ENCODE results near the gene NFASC.

The NFASC gene

DNA sequence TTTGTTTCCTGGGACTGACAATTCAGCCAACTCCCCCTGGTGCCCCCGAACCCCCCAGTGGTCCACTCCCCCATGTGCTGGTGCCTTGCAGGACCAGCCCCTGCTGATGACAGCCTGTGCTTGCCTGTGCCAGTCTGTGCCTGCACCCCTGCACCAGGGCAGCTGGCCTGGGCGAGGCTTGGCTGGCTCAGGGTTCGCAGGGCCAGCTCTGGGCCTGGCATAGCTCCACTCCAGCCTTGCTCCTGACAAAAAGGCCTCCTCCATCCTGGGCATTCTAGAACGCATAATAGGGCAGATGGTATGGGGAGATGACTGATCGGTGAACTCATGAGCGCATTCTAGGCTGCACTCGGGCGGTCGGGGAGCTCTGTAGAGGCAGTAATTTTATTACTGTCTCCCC, 177.7 kb downstream of the NFASC start:
- no peak for DNase-seq (ENCODE audit: low read depth)
- TF ChIP-seq, protein P1, sequence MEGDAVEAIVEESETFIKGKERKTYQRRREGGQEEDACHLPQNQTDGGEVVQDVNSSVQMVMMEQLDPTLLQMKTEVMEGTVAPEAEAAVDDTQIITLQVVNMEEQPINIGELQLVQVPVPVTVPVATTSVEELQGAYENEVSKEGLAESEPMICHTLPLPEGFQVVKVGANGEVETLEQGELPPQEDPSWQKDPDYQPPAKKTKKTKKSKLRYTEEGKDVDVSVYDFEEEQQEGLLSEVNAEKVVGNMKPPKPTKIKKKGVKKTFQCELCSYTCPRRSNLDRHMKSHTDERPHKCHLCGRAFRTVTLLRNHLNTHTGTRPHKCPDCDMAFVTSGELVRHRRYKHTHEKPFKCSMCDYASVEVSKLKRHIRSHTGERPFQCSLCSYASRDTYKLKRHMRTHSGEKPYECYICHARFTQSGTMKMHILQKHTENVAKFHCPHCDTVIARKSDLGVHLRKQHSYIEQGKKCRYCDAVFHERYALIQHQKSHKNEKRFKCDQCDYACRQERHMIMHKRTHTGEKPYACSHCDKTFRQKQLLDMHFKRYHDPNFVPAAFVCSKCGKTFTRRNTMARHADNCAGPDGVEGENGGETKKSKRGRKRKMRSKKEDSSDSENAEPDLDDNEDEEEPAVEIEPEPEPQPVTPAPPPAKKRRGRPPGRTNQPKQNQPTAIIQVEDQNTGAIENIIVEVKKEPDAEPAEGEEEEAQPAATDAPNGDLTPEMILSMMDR (IDR thresholded peaks at IDR 0.05; ENCODE audit: insufficient read depth, low read depth, low read length, missing control alignments): no peak
- H3K4me3 ChIP-seq (ENCODE audit: low read depth, low read length): no peak overlapping the region

DNA sequence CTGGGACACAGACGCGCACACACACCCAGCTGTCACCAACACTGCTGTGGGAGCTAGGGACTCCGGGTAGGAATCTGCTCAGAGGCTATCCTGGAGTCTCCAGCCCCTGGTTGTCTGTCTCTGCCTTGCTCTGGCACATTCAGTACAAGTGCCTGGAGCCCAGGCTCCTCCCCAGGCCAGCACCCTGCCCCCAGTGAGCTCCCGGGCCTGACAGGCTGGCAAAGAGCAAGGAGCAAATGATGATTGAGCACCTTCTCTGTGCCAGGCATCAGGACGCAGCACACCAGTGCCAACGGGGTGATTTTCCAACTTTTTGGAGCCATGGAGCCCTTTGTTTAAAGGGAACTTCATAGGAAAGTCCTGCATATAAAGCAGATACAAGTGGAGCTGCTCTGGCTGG, 178.8 kb downstream of the NFASC start:
- H3K4me3 ChIP-seq (ENCODE audit: low read depth, low read length): no peak overlapping the region
- TF ChIP-seq, protein P1 (IDR thresholded peaks at IDR 0.05; ENCODE audit: insufficient read depth, low read depth, low read length, missing control alignments): no peak
- DNase-seq (ENCODE audit: low read depth): no peak

DNA sequence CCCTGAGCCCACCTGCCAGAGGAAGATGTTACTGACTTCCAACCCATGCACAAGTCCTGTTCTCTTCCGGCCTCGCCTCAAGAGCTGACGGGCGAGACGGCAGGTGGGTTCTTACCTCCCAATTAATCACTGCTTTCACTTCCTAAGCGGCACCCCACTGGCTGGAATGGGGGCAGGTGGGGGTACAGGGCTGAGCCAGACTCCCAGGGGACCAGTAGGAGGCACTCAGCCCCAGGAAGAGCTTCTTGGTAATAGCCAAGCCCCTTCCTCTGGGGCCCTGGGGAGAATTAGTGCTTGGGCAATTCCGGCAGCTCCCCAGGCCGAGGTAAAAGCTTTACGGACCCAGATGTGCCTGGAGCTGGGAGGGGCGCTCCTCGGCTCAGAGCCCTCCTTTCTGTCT, 182.0 kb downstream of the NFASC start:
- TF ChIP-seq, protein P1 (IDR thresholded peaks at IDR 0.05; ENCODE audit: insufficient read depth, low read depth, low read length, missing control alignments): no peak
- no peak overlapping the region for H3K4me3 ChIP-seq (ENCODE audit: low read depth, low read length)

DNA sequence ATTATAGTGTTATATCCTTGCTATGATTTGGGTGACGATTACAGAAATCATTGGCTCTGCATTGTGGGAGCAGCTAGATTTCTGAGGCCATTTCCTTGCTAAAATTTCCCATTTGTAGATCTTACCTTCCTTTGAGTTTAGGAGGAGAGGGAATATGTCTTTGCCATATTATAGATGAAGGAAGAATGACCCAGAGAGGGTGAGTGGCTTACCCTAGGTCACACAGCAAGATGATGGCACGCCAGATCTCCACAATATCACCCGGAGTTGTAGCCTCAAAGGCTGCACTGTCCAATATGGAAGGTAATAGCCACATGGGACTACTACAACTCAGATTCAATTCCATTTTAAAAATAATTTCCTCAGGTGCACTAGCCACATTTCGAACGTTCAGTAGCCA, 182.6 kb downstream of the NFASC start:
- H3K4me3 ChIP-seq (ENCODE audit: low read depth, low read length): no peak overlapping the region
- no peak for DNase-seq (ENCODE audit: low read depth)
- TF ChIP-seq, protein P1 (IDR thresholded peaks at IDR 0.05; ENCODE audit: insufficient read depth, low read depth, low read length, missing control alignments): no peak

More for the DNA sequence above, 182.0 kb downstream of the NFASC start:
- no peak for DNase-seq (ENCODE audit: low read depth)

DNA sequence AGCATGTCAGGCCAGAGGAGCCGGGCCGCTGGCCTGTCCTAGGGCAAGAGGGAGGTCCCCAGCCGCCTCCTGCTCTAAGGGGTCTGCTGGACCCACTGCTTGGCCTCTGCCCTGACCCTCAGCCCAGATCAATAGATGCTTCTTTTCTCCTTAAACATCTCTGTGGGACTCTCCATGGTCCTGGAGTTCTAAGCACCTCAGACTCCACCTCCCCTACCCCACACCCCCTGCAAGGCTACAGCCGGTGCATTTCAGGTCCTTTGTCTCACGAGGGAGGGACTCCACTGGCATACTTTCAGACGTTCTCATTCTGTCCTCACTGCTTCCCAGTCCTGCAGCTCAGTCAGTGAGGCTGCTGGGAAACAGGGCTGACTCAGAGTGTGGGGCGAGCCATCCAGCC, 183.4 kb downstream of the NFASC start:
- no peak overlapping the region for H3K4me3 ChIP-seq (ENCODE audit: low read depth, low read length)
- no peak for DNase-seq (ENCODE audit: low read depth)
- TF ChIP-seq, protein P1 (IDR thresholded peaks at IDR 0.05; ENCODE audit: insufficient read depth, low read depth, low read length, missing control alignments): no peak

DNA sequence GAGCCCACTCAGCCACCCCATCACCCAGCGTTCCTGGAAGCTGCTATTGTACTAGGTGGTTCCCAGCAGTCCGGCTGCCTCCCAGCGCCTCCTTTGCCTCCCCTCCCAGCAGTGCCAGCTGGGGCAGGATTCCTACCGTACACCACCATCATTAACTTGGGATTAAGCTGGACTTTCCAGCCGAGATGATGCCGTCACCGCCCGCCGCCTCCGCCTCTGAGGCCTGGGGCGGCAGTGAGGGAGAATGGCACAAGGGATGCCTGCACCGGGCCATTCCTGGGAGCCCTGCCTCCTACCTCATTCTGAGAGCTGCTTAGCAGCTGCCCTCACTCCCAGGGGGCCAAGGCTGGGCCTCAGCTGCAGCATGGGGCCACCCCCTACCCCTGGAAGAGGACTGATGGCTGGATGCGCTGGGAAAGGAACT, 185.5 kb downstream of the NFASC start:
- no peak for DNase-seq (ENCODE audit: low read depth)
- H3K4me3 ChIP-seq (ENCODE audit: low read depth, low read length): no peak overlapping the region
- TF ChIP-seq, protein P1 (IDR thresholded peaks at IDR 0.05; ENCODE audit: insufficient read depth, low read depth, low read length, missing control alignments): no peak

DNA sequence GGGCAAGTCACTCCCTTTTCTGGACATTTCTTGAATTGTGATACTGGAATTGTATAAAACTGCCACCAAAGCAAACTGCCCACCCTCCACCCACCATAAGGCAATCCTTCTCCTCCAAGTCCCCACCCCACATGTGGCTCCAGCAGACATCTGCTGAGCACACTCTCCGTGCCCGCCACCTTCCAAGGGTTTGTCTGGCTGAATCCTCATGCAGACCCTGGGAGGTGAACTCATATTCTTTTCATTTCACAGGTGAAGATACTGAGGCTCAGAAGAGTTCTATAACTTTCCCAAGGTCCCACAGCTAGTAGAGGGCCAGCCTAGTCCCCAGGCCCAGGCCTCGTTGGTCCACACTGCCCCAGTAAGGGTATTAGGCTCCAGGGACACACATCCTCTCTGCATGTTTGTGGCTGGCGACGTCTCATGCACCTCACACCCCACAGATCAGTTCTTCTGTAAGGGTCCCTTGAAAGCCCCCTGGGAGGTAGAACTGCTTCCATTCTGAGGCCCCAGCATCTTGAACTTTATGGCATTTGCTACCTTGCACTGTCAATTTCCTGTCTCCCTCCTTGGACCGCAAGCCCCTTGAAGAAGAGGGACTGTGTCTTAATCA, 186.4 kb downstream of the NFASC start:
- TF ChIP-seq, protein P1 (IDR thresholded peaks at IDR 0.05; ENCODE audit: insufficient read depth, low read depth, low read length, missing control alignments): no peak
- DNase-seq (ENCODE audit: low read depth): no peak
- H3K4me3 ChIP-seq (ENCODE audit: low read depth, low read length): no peak overlapping the region
